ENCODE data around the gene PTH2R.

Gene PTH2R

DNA sequence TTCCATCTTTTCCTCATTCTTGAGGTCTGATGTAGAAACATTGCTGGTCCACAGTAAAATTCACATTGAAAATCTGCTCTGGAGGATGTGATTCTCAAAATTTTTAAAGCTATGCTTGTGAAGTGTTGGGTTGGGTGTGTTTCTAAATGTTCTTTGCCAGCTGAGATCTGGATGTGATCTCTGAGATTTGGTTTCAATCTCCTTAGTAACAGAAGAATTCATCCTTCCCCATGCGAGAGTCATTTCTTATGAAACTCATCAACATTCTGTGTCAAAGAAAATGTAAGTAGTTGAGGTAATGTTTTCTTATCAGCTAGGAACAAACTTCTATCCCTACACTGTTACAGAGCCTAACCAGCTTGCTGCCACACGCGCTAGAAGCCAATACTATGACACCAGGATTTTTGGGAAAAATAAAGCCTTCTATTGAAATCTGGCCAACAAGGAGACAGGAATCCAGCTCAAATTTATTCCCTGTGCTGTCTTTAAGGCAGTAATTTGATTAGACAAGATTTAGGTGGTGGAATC lies 134.9 kb downstream of the PTH2R start:
- ATAC-seq (no peak), DNase-seq (ENCODE audit: low spot score in 2 of 2) (no peak)
- Mint-ChIP-seq H3K4me1 (no peaks in the 10 kb centered on the region), H3K9me3 (peaks cover 5% of the 10 kb centered on the region), H3K27ac (no peak overlapping the region), H3K36me3 (no peaks in the 10 kb centered on the region), H3K4me3 (no peak overlapping the region)

DNA sequence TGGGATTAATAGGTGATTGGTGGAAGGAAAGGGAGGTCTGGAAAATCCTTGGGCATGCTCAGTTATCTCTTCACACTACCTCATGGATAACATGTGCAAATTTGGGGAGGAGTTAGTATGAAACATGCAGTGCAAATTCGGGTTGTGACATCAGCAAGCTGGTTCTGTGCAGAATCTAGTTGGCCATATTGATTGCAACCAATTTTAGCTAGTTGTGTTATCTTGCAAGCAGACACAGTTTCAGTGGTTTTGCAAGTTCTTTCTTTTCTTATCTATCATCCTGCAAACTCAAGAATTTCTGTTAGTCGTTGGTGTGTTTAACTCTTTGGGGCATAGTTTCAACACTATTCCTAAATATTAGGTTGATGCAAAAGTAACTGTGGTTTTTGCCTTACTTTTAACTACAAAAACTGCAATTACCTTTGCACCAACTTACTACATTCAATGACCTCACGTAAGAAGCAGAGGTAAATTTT lies 135.4 kb downstream of the PTH2R start:
- no peak overlapping the region for H3K27ac Mint-ChIP-seq
- no peak overlapping the region for H3K4me3 Mint-ChIP-seq
- H3K4me1 Mint-ChIP-seq: no peaks in the 10 kb centered on the region
- ATAC-seq: no peak
- H3K9me3 Mint-ChIP-seq: peaks cover 5% of the 10 kb centered on the region
- DNase-seq (ENCODE audit: low spot score in 2 of 2): no peak
- H3K36me3 Mint-ChIP-seq: no peaks in the 10 kb centered on the region

DNA sequence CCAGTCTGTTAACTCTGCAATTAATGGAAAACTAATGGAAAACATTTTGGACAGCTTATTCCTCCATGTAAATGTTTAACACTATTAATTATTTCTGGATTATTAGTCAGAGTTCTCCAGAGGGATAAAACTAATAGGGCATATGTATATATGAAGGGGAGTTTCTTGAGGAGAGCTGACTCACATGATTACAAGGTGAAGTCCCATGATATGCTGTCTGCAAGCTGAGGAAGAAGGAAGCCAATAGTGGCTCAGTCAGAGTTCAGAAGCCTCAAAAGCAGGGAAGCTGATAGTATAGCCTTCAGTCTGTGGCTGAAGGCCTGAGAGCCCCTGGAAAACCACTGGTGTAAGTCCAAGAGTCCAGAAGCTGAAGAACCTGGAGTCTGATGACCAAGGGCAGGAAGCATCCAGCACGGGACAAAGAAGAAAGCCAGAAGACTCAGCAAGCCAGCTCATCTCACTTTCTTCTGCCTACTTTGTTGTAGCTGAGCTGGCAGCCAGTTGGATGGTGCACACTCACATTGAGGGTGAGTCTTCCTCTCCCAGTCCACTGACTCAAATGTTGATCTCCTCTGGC lies 136.0 kb downstream of the PTH2R start:
- Mint-ChIP-seq H3K27ac (no peak overlapping the region), H3K9me3 (peaks cover 5% of the 10 kb centered on the region), H3K4me1 (no peaks in the 10 kb centered on the region), H3K36me3 (no peaks in the 10 kb centered on the region), H3K4me3 (no peak overlapping the region)
- ATAC-seq (no peak), DNase-seq (ENCODE audit: low spot score in 2 of 2) (no peak)

All from stimulated activated effector memory CD8-positive, alpha-beta T cell treated with anti-CD3 and anti-CD28 coated beads, Interleukin-12 subunit alpha, Interleukin-12 subunit beta, amount 100 ng/mL, for 72 hours (primary cell).